CD14-positive monocyte (primary cell): ENCODE results near the gene HMBS. TPM values are rescaled to one million over a fixed set of nuclear protein-coding genes. Genes with fewer than 3 reads are reported as not detected.

ENCODE experiments used
- DNase-seq, 3 donors: peaks; one replicate each; pipeline ENCODE4 v3.0.0-alpha.2; 2011 to 2022
- H2AFZ ChIP-seq: 2 replicates; pipeline ENCODE4 v1.6.0; 2012; ENCODE audit warnings: mild to moderate bottlenecking, low read depth, low read length, inconsistent platforms; ENCODE audit not compliant: insufficient read depth, poor library complexity, severe bottlenecking
- H3K27ac ChIP-seq, 2 donors: 1 replicate in 1 of 2; 2 replicates in 1 of 2; pipeline ENCODE4 v1.5.1; 2012 to 2013; ENCODE audit warnings: low read length in 2 of 2, control low read depth in 1 of 2, inconsistent platforms in 1 of 2, low read depth in 1 of 2, mild to moderate bottlenecking in 1 of 2
- H3K27me3 ChIP-seq, 2 donors: one replicate each; pipeline versions ENCODE4 v1.6.0 to v1.6.1; 2011 to 2013; ENCODE audit warnings: low read length in 2 of 2; ENCODE audit not compliant: control insufficient read depth in 2 of 2, insufficient read depth in 2 of 2
- H3K36me3 ChIP-seq, 2 donors: replicated peaks in 1 of 2; 1 replicate in 1 of 2; 2 replicates in 1 of 2; pipeline versions ENCODE4 v1.5.1 to v1.6.1; 2012 to 2013; ENCODE audit warnings: low read length in 2 of 2, control low read depth in 1 of 2, inconsistent platforms in 1 of 2, mild to moderate bottlenecking in 1 of 2; ENCODE audit not compliant: insufficient read depth in 2 of 2, control insufficient read depth in 1 of 2
- H3K4me1 ChIP-seq, 2 donors: 1 replicate in 1 of 2; 2 replicates in 1 of 2; pipeline versions ENCODE4 v1.5.1 to v1.6.1; 2012 to 2013; ENCODE audit warnings: low read length in 2 of 2, control low read depth in 1 of 2, inconsistent platforms in 1 of 2, mild to moderate bottlenecking in 1 of 2, moderate library complexity in 1 of 2; ENCODE audit not compliant: insufficient read depth in 2 of 2, control insufficient read depth in 1 of 2
- H3K4me2 ChIP-seq: replicated peaks from 2 replicates; pipeline ENCODE3; 2012; ENCODE audit warnings: low read length, moderate library complexity, mild to moderate bottlenecking; ENCODE audit not compliant: poor library complexity, severe bottlenecking; ENCODE audit errors: extremely low read depth
- H3K4me3 ChIP-seq, 3 experiments: fragments of 200-600 bp in 1 of 3; sonication (generic) in 1 of 3; replicated peaks in 1 of 3; 1 replicate in 2 of 3; 2 replicates in 1 of 3; pipeline ENCODE4 v1.5.1; 2011 to 2013; ENCODE audit warnings: low read length in 3 of 3, mild to moderate bottlenecking in 3 of 3, control low read depth in 2 of 3, low read depth in 2 of 3, inconsistent platforms in 1 of 3, moderate library complexity in 1 of 3
- H3K79me2 ChIP-seq: 2 replicates; pipeline ENCODE4 v1.6.0; 2012; ENCODE audit warnings: mild to moderate bottlenecking, control low read depth, inconsistent platforms, low read length, moderate library complexity; ENCODE audit not compliant: insufficient read depth
- H3K9ac ChIP-seq: 2 replicates; pipeline ENCODE4 v1.6.0; 2017; ENCODE audit warnings: low read length, mild to moderate bottlenecking; ENCODE audit not compliant: insufficient read depth, poor library complexity, severe bottlenecking
- H3K9me3 ChIP-seq, 2 donors: replicated peaks in 1 of 2; 1 replicate in 1 of 2; 2 replicates in 1 of 2; pipeline versions ENCODE4 v1.5.1 to v1.6.1; 2012 to 2013; ENCODE audit warnings: low read length in 2 of 2, control low read depth in 1 of 2; ENCODE audit not compliant: control insufficient read depth in 1 of 2, insufficient read depth in 1 of 2
- H4K20me1 ChIP-seq: 2 replicates; pipeline ENCODE4 v1.6.0; 2012; ENCODE audit warnings: mild to moderate bottlenecking, low read length, control low read depth, moderate library complexity; ENCODE audit not compliant: insufficient read depth
- H3K27ac Mint-ChIP-seq, 7 donors: one replicate each; pipeline ENCODE4 v1.8.0; 2020; ENCODE audit warnings: mild to moderate bottlenecking in 7 of 7, mixed read lengths in 7 of 7, moderate library complexity in 6 of 7, inconsistent platforms in 2 of 7
- H3K27me3 Mint-ChIP-seq, 3 donors: one replicate each; pipeline ENCODE4 v1.8.0; 2021 to 2022; ENCODE audit warnings: low read depth in 3 of 3, mild to moderate bottlenecking in 3 of 3, mixed read lengths in 3 of 3, moderate library complexity in 3 of 3, inconsistent platforms in 1 of 3
- H3K36me3 Mint-ChIP-seq, 2 donors: one replicate each; pipeline ENCODE4 v1.8.0; 2020; ENCODE audit warnings: mixed read lengths in 2 of 2, inconsistent platforms in 1 of 2, mild to moderate bottlenecking in 1 of 2
- H3K4me1 Mint-ChIP-seq: one replicate; pipeline ENCODE4 v1.8.0; 2020; ENCODE audit warnings: mild to moderate bottlenecking, mixed read lengths
- H3K4me3 Mint-ChIP-seq, 2 donors: one replicate each; pipeline ENCODE4 v1.8.0; 2020; ENCODE audit warnings: mild to moderate bottlenecking in 2 of 2, mixed read lengths in 2 of 2, moderate library complexity in 1 of 2
- H3K9me3 Mint-ChIP-seq, 7 donors: one replicate each; pipeline ENCODE4 v1.8.0; 2020 to 2022; ENCODE audit warnings: mixed read lengths in 7 of 7, mild to moderate bottlenecking in 6 of 7, moderate library complexity in 6 of 7, inconsistent platforms in 2 of 7
- CTCF ChIP-seq: fragments of 200-600 bp; IDR thresholded peaks from one replicate; pipeline ENCODE4 v1.8.0; 2022; ENCODE audit warnings: antibody characterized with exemption, mild to moderate bottlenecking
- WGBS: methylation state at CpG from one replicate; pipeline ENCODE4 v1.1.5; 2013; ENCODE audit warnings: missing lambda C conversion rate; ENCODE audit not compliant: insufficient coverage; 5-methylcytosine and 5-hydroxymethylcytosine counted together
- intact Hi-C, 2 donors: fragments of 100-400 bp; cut with micrococcal nuclease; formaldehyde crosslinking; loops; one replicate each; pipeline versions ENCODE4 v1.15.0 to v1.15.1; 2023
- polyA plus RNA-seq, 3 donors: library from polyadenylated mRNA; depleted of rRNA in 1 of 3; unstranded in 2 of 3; stranded (reverse) in 1 of 3; fragments of 300-500 nt in 2 of 3; fragments of >200 nt in 1 of 3; fragmentation: Illumina TruSeq in 2 of 3; gene quantifications; 1 replicate in 2 of 3; 2 replicates in 1 of 3; pipeline ENCODE4 v1.2.3, GENCODE V29; 2012 to 2021

Gene HMBS
- polyA plus RNA-seq, 3 donors = 21.1 to 26.4 (median 25.2) TPM

- H3K4me3 Mint-ChIP-seq = no peak overlapping the region
- Histone ChIP-seq H4K20me1 (peaks cover 17% of the 10 kb centered on the region), H2AFZ (no peak overlapping the region), H3K79me2 (peaks cover 30% of the 10 kb centered on the region), H3K27ac (no peak overlapping the region), H3K4me1 (peaks cover 51 to 62% of the 10 kb centered on the region in 2 donors), H3K9ac (no peak overlapping the region), H3K36me3 (peaks cover 13 to 36% of the 10 kb centered on the region in 2 donors), H3K4me3 (no peak overlapping the region), H3K9me3 (no peaks in the 10 kb centered on the region), H3K4me2 (no peak overlapping the region), H3K27me3 (no peaks in the 10 kb centered on the region)
- H3K27ac Mint-ChIP-seq = no peak overlapping the region
- DNase-seq = no peak
- peaks cover 54% of the 10 kb centered on the region for H3K4me1 Mint-ChIP-seq
- intact Hi-C loops = no loop called here
- TF ChIP-seq CTCF = no peak
- no CpG with 5 or more reads among the region's 1 CpG for WGBS
- H3K9me3 Mint-ChIP-seq = no peaks in the 10 kb centered on the region
- H3K27me3 Mint-ChIP-seq = peaks cover 0 to 5% (median 0%) of the 10 kb centered on the region in 3 donors
- H3K36me3 Mint-ChIP-seq = peaks cover 24 to 44% of the 10 kb centered on the region in 2 donors
Measured at GRCh38 chr11:119118946-119119345, 34.3 kb downstream of the HMBS start.

- intact Hi-C loops = loop anchor here in 1 of 2 donors (2.0 to 5.0 kb wide), 2 partner anchors 14 to 33 kb away; partner anchors contain the start of gene C2CD2L
- Histone ChIP-seq H3K4me1 (peaks cover 35 to 45% of the 10 kb centered on the region in 2 donors), H3K36me3 (peaks cover 11 to 41% of the 10 kb centered on the region in 2 donors), H4K20me1 (peaks cover 17% of the 10 kb centered on the region), H3K9ac (peak overlapping the region; percentile 73), H3K79me2 (peaks cover 35% of the 10 kb centered on the region), H3K9me3 (no peaks in the 10 kb centered on the region), H3K4me2 (peak overlapping the region; percentile 94), H3K27ac (peak overlapping the region in 1 of 2 donors; percentile 69), H3K4me3 (peak overlapping the region; percentile 32 to 97 (median 97)), H2AFZ (peak overlapping the region; percentile 88), H3K27me3 (no peaks in the 10 kb centered on the region)
- no peaks in the 10 kb centered on the region for H3K9me3 Mint-ChIP-seq
- peak overlapping the region; percentile 41 to 88 (median 83) for H3K27ac Mint-ChIP-seq
- H3K27me3 Mint-ChIP-seq = peaks cover 0 to 5% (median 0%) of the 10 kb centered on the region in 3 donors
- peaks cover 39% of the 10 kb centered on the region for H3K4me1 Mint-ChIP-seq
- no peak for DNase-seq
- peak overlapping the region; percentile 84 to 90 for H3K4me3 Mint-ChIP-seq
- TF ChIP-seq CTCF = no peak
- H3K36me3 Mint-ChIP-seq = peaks cover 22 to 41% of the 10 kb centered on the region in 2 donors
- 69% methylated on average over 5 of the region's 5 CpGs for WGBS
Measured at GRCh38 chr11:119120639-119121007, 35.9 kb downstream of the HMBS start.
